ENCODE results near the gene FBXO46.

The FBXO46 gene

DNA sequence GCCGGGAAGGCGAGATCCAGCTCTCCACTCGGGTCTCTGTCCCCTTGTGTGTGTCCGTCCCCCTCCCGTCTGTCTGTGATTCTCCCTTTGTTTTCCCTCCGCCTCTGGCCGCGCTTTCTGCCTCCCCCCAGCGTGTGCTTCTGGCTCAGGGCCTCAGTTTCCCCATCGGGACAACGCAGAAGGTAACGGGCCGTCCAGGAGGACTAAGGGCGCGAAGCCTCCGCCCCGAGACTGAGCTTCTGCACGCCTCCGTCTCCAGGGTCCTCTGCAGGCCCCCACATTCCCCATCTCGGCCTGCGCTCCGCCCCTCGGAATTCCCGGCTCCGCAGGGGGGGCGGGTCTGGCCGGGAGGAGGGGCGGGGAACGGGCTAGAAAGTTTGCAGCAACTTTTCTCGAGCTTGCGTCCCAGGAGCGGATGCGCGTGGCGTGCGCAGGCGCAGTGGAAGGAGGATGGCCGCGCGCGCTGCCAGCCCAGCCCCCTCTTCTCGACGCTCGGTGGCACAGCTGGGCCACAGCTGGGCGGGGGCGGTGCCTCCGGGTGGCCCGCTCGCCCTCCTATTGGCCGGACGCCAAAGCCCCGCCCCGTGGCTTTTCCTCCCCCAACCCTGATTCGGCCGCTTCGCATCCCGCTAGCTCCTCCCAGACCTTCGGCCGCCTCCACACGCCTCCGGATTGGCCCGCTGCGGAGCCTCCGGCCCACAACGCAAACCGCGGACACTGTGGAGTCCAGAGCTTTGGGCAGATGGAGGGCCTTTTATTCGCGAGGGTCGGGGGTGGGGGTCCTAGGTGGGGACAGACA, 38.5 kb upstream of the FBXO46 start, which contains the start of gene SIX5:
TSS of gene SIX5 (minus strand) at position 269 of the 799 bp plus-strand sequence. CDS start 408 bp downstream, outside the sequence.
- Histone ChIP-seq H3K4me1 (ENCODE audit: insufficient read depth, low read length, poor library complexity, severe bottlenecking) (peaks cover 8% of the 10 kb centered on the region), H3K9me2 (replicated peaks; ENCODE audit: low read depth, low read length) (no peaks in the 10 kb centered on the region), H4K20me1 (ENCODE audit: insufficient read depth, low read length, poor library complexity, severe bottlenecking) (no peaks in the 10 kb centered on the region), H3K36me3 (ENCODE audit: insufficient read depth, low read length) (no peaks in the 10 kb centered on the region), H3K4me2 (ENCODE audit: low read depth, low read length, poor library complexity, severe bottlenecking) (peak within 1 kb of the TSS; percentile 98), H3K4me3 (ENCODE audit: low read length, poor library complexity, severe bottlenecking) (peak within 1 kb of the TSS; percentile 85), H2AFZ (ENCODE audit: low read length) (peak within 1 kb of the TSS; percentile 79), H3K79me2 (ENCODE audit: insufficient read depth, low read length) (peaks cover 9% of the 10 kb centered on the region), H3K9me3 (ENCODE audit: insufficient read depth, low read depth, low read length) (no peaks in the 10 kb centered on the region), H3K9ac (ENCODE audit: low read depth, low read length, poor library complexity, severe bottlenecking) (peak within 1 kb of the TSS; percentile 89), H3F3A (ENCODE audit: low read depth) (no peaks in the 10 kb centered on the region), H3K27me3 (ENCODE audit: insufficient read depth, low read length, poor library complexity, severe bottlenecking) (no peaks in the 10 kb centered on the region)
- no peak for TF ChIP-seq EZH2phosphoT487 (IDR thresholded peaks at IDR 0.05; ENCODE audit: borderline replicate concordance)
- TF ChIP-seq, protein P1, sequence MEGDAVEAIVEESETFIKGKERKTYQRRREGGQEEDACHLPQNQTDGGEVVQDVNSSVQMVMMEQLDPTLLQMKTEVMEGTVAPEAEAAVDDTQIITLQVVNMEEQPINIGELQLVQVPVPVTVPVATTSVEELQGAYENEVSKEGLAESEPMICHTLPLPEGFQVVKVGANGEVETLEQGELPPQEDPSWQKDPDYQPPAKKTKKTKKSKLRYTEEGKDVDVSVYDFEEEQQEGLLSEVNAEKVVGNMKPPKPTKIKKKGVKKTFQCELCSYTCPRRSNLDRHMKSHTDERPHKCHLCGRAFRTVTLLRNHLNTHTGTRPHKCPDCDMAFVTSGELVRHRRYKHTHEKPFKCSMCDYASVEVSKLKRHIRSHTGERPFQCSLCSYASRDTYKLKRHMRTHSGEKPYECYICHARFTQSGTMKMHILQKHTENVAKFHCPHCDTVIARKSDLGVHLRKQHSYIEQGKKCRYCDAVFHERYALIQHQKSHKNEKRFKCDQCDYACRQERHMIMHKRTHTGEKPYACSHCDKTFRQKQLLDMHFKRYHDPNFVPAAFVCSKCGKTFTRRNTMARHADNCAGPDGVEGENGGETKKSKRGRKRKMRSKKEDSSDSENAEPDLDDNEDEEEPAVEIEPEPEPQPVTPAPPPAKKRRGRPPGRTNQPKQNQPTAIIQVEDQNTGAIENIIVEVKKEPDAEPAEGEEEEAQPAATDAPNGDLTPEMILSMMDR (conservative IDR thresholded peaks at IDR 0.05; ENCODE audit: low read length), result no peak

DNA sequence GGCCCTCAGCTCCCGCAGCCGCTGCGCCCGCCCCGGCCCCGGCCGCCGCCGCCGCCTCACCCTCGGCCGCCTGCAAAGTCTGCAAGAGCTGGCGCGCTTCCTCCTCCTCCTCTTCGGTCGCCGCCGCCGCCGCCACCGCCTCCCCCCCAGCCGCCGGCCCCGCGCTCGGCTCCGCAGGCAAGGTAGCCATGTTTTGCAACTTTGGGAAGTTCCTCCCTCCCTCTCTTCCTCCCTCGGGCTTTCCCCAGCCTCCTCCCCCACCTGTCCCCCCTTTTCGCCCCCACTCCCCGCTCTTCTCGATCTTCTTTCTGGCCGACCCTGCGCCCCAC, 37.9 kb upstream of the FBXO46 start:
- Histone ChIP-seq H3K9me3 (ENCODE audit: insufficient read depth, low read depth, low read length) (no peaks in the 10 kb centered on the region), H3F3A (ENCODE audit: low read depth) (no peaks in the 10 kb centered on the region), H4K20me1 (ENCODE audit: insufficient read depth, low read length, poor library complexity, severe bottlenecking) (no peaks in the 10 kb centered on the region), H3K4me3 (ENCODE audit: low read length, poor library complexity, severe bottlenecking) (peak overlapping the region; percentile 85), H2AFZ (ENCODE audit: low read length) (peak overlapping the region; percentile 79), H3K4me2 (ENCODE audit: low read depth, low read length, poor library complexity, severe bottlenecking) (peak overlapping the region; percentile 75), H3K4me1 (ENCODE audit: insufficient read depth, low read length, poor library complexity, severe bottlenecking) (peaks cover 8% of the 10 kb centered on the region), H3K9me2 (replicated peaks; ENCODE audit: low read depth, low read length) (no peaks in the 10 kb centered on the region), H3K79me2 (ENCODE audit: insufficient read depth, low read length) (peaks cover 9% of the 10 kb centered on the region), H3K9ac (ENCODE audit: low read depth, low read length, poor library complexity, severe bottlenecking) (peak overlapping the region; percentile 89), H3K27me3 (ENCODE audit: insufficient read depth, low read length, poor library complexity, severe bottlenecking) (no peaks in the 10 kb centered on the region), H3K36me3 (ENCODE audit: insufficient read depth, low read length) (no peaks in the 10 kb centered on the region)
- TF ChIP-seq EZH2phosphoT487 (IDR thresholded peaks at IDR 0.05; ENCODE audit: borderline replicate concordance), result no peak
- TF ChIP-seq, protein P1 (conservative IDR thresholded peaks at IDR 0.05; ENCODE audit: low read length), result no peak

DNA sequence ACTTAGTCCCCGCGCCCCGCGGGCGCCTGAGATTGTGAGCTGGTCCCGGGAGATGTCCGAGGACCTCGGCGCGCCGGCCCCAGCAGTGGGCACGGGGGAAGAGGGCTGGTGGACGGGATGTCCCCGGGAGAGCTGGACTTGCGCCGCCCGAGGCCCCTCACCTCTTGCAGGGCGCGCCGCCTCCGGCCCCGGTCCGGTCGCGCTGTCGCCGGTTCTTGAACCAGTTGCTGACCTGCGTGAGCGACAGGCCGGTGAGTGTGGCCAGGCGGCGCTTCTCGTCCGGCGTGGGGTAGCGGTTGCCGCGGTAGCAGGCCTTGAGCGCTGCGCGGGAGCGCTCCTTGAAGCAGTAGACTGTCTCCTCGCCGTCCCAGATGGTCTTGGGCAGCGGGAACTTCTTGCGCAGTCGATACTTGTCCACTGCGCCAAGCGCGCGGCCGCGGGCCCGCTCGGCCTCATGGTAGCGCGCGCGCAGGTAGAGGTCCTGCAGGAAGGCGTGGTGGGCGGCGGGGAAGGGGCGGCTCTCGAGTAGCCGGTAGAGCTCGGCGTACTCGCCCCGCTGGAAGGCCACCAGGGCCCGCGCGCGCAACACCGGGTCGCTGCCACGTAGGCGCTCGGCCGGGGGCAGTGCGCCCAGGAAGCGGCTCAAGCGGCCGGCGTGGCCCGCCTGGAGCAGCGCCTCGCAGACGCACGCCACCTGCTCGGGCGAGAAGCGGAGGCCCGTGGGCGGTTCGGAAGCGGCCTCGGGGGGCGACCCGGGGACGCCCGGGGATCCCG, 37.4 kb upstream of the FBXO46 start:
- Histone ChIP-seq H3K79me2 (ENCODE audit: insufficient read depth, low read length) (peaks cover 9% of the 10 kb centered on the region), H2AFZ (ENCODE audit: low read length) (no peak overlapping the region), H4K20me1 (ENCODE audit: insufficient read depth, low read length, poor library complexity, severe bottlenecking) (no peaks in the 10 kb centered on the region), H3K4me1 (ENCODE audit: insufficient read depth, low read length, poor library complexity, severe bottlenecking) (peaks cover 8% of the 10 kb centered on the region), H3K4me3 (ENCODE audit: low read length, poor library complexity, severe bottlenecking) (peak overlapping the region; percentile 85), H3K9me2 (replicated peaks; ENCODE audit: low read depth, low read length) (no peaks in the 10 kb centered on the region), H3K4me2 (ENCODE audit: low read depth, low read length, poor library complexity, severe bottlenecking) (peak overlapping the region; percentile 75), H3F3A (ENCODE audit: low read depth) (no peaks in the 10 kb centered on the region), H3K27me3 (ENCODE audit: insufficient read depth, low read length, poor library complexity, severe bottlenecking) (no peaks in the 10 kb centered on the region), H3K9ac (ENCODE audit: low read depth, low read length, poor library complexity, severe bottlenecking) (peak overlapping the region; percentile 89), H3K36me3 (ENCODE audit: insufficient read depth, low read length) (no peaks in the 10 kb centered on the region), H3K9me3 (ENCODE audit: insufficient read depth, low read depth, low read length) (no peaks in the 10 kb centered on the region)
- TF ChIP-seq, protein P1 (conservative IDR thresholded peaks at IDR 0.05; ENCODE audit: low read length), result no peak
- no peak for TF ChIP-seq EZH2phosphoT487 (IDR thresholded peaks at IDR 0.05; ENCODE audit: borderline replicate concordance)

Data from Loucy (cell line).